Glutamatergic neuron (in vitro differentiated cells): ENCODE measurements around the gene ZNF648. TPM values are rescaled to one million over a fixed set of nuclear protein-coding genes. Genes with fewer than 3 reads are reported as not detected.

Experiments
- DNase-seq: peaks from one replicate; pipeline ENCODE4 v3.0.0; 2022
- H3K27ac Mint-ChIP-seq: one replicate; pipeline ENCODE4 v1.8.0; 2020; ENCODE audit warnings: mild to moderate bottlenecking, mixed read lengths, inconsistent platforms; ENCODE audit not compliant: unreplicated experiment
- H3K27me3 Mint-ChIP-seq: one replicate; pipeline ENCODE4 v1.8.0; 2020; ENCODE audit warnings: mild to moderate bottlenecking, moderate library complexity, mixed read lengths, inconsistent platforms; ENCODE audit not compliant: unreplicated experiment
- H3K36me3 Mint-ChIP-seq: one replicate; pipeline ENCODE4 v1.8.0; 2020; ENCODE audit warnings: mild to moderate bottlenecking, mixed read lengths, inconsistent platforms; ENCODE audit not compliant: unreplicated experiment
- H3K4me1 Mint-ChIP-seq: one replicate; pipeline ENCODE4 v1.8.0; 2020; ENCODE audit warnings: mild to moderate bottlenecking, low read depth, mixed read lengths, inconsistent platforms; ENCODE audit not compliant: unreplicated experiment
- H3K4me3 Mint-ChIP-seq: one replicate; pipeline ENCODE4 v1.8.0; 2020; ENCODE audit warnings: mild to moderate bottlenecking, mixed read lengths, inconsistent platforms; ENCODE audit not compliant: unreplicated experiment
- H3K9me3 Mint-ChIP-seq: one replicate; pipeline ENCODE4 v1.8.0; 2020; ENCODE audit warnings: mild to moderate bottlenecking, moderate library complexity, mixed read lengths, inconsistent platforms; ENCODE audit not compliant: unreplicated experiment
- total RNA-seq: library from RNA; stranded (reverse); fragmentation: NEBNext Ultra II Directional; extraction: Animal tissue kit (Norgen Biotek cat#: 25700); gene quantifications from one replicate; pipeline ENCODE4 v1.2.1, GENCODE V29; 2021; ENCODE audit not compliant: unreplicated experiment
- TF ChIP-seq, protein P1 (sequence below): fragments of 200-600 bp; sonication (generic); IDR thresholded peaks from one replicate; pipeline ENCODE4 v1.5.0; 2021; ENCODE audit not compliant: partially characterized antibody, unreplicated experiment

The ZNF648 gene
- total RNA-seq, 1 donor from 2014 or later: not detected

DNA sequence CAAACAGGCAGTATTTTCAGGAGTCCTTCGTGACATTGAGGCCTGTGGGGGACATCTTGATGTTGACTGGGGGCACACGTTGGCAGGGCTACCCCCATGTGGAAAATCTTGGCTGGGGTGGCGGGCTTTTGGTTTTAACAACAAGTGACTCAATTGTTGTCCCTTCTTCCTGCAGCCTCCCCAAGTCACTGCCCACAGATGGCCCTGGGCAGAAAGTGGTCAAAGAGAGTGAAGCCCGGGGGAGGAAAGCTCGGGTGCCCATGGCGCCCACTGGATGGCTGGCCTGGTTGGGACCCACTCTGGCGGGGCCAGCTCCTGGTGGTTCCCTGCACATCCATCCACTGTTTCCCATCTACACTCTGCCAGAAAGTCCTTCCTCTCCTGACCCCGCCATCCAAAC is 24.6 kb upstream of the ZNF648 start:
- no peak overlapping the region for H3K4me3 Mint-ChIP-seq
- H3K4me1 Mint-ChIP-seq: no peaks in the 10 kb centered on the region
- TF ChIP-seq, protein P1, sequence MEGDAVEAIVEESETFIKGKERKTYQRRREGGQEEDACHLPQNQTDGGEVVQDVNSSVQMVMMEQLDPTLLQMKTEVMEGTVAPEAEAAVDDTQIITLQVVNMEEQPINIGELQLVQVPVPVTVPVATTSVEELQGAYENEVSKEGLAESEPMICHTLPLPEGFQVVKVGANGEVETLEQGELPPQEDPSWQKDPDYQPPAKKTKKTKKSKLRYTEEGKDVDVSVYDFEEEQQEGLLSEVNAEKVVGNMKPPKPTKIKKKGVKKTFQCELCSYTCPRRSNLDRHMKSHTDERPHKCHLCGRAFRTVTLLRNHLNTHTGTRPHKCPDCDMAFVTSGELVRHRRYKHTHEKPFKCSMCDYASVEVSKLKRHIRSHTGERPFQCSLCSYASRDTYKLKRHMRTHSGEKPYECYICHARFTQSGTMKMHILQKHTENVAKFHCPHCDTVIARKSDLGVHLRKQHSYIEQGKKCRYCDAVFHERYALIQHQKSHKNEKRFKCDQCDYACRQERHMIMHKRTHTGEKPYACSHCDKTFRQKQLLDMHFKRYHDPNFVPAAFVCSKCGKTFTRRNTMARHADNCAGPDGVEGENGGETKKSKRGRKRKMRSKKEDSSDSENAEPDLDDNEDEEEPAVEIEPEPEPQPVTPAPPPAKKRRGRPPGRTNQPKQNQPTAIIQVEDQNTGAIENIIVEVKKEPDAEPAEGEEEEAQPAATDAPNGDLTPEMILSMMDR: no peak
- DNase-seq: no peak
- peaks cover 2% of the 10 kb centered on the region for H3K27me3 Mint-ChIP-seq
- no peaks in the 10 kb centered on the region for H3K9me3 Mint-ChIP-seq
- H3K27ac Mint-ChIP-seq: no peak overlapping the region
- H3K36me3 Mint-ChIP-seq: no peaks in the 10 kb centered on the region

DNA sequence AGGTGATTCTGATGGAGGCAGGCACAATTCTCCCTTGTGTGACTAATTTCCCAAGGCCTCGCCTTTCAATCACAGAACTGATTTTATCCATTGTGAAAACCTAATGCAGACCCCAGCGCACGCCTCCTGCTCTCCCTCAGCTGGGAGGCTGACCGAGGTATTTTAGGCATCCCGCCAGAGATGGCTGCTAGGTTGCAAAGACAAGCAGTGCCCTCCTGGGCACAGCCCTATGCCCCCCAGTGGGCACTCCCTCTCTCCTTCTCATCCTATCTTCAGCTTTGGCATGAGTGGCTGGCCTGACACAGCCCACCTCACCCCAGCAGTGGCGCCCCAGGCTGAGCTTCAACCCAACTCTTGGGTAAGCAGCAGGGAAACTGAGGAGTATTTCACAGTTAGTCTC is 24.2 kb upstream of the ZNF648 start:
- H3K27me3 Mint-ChIP-seq: peaks cover 2% of the 10 kb centered on the region
- no peaks in the 10 kb centered on the region for H3K36me3 Mint-ChIP-seq
- no peaks in the 10 kb centered on the region for H3K9me3 Mint-ChIP-seq
- H3K4me3 Mint-ChIP-seq: no peak overlapping the region
- no peaks in the 10 kb centered on the region for H3K4me1 Mint-ChIP-seq
- H3K27ac Mint-ChIP-seq: no peak overlapping the region
- TF ChIP-seq, protein P1: no peak
- DNase-seq: no peak

DNA sequence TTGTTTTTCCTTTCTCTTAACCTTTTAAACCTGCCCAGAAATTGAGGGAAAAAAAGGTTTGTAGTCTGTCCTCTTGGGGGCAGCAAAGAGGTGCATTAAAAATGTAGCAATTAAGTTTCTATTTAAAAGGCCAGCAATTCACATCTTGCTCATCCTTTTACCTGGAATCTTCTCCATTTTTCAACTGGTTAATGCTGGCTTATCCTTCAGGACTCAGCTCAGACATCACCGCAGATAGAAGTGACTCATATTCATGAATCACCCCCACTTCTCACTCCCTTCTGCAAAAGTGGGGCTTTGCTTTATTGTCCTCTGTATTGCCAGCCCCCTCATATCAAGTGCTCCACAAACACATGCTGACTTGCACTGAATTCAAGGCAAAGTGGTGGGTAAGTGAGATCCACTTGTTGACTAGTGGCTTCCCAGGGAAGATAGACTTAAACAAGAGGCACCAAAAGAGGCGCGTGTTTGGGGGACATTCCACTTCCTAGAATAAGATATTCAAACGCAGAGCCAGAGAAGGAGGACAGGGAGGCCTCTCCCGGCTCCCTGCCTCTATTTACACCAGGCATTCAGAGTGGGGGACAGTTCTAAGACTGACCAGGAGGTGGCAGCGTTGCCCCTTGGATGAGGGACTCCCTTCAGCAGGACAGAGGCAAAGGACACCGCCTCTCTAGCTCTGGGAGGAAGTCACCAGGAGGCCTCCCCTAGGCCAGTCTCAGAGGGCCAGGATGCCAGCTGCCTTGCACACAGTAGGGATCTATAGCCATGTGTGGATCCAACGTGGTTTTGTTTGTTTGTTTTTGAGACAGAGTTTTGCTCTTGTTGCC is 23.2 kb upstream of the ZNF648 start:
- Mint-ChIP-seq H3K4me3 (no peak overlapping the region), H3K4me1 (no peaks in the 10 kb centered on the region), H3K36me3 (no peaks in the 10 kb centered on the region), H3K27ac (no peak overlapping the region), H3K9me3 (no peaks in the 10 kb centered on the region), H3K27me3 (peaks cover 2% of the 10 kb centered on the region)
- peak; percentile 90 for DNase-seq
- TF ChIP-seq, protein P1: peak; percentile 77

DNA sequence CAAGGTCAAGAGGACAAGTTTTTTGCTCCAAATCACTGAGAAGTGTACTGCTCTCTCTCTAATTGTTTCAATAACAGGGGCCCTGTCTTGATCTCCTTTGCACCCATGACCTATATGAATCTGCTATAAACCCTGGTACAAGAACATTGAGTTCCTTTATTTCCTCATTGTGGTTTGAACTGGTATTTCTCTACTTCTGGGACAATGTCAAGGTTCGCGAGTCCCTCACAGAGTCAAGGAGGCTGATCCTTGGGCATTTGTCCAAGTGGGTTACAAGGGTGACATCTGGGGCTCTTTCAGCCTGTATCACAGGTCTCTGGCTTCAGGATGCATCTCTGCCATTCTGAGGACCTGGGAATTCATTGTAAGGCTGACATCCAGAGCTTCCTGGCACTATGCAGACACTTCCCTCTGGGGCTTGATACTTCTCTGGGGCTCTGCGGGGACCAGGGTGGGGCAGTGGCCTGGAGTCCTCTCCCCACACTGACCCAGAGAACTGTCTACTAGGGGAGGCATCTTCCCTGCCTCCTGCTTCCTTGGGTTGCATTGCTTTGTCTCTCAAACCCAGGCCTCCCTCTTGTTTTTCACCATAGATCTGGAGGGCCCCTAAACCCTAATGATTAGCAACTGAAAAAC is 22.5 kb upstream of the ZNF648 start:
- TF ChIP-seq, protein P1: no peak
- Mint-ChIP-seq H3K4me3 (no peak overlapping the region), H3K27ac (no peak overlapping the region), H3K36me3 (no peaks in the 10 kb centered on the region), H3K9me3 (no peaks in the 10 kb centered on the region), H3K4me1 (no peaks in the 10 kb centered on the region), H3K27me3 (peaks cover 2% of the 10 kb centered on the region)
- DNase-seq: no peak
